Brain microvascular endothelial cell (primary cell): ENCODE measurements around the gene UGT1A9.

Experiments used
- DNase-seq: peaks from one replicate; pipeline ENCODE4 v3.0.0-alpha.2; 2020
- H3K27ac ChIP-seq: fragments of 250-450 bp; sonication (Bioruptor Pico); 2 replicates; pipeline ENCODE4 v1.5.1; 2020; ENCODE audit warnings: mild to moderate bottlenecking, moderate library complexity
- H3K27me3 ChIP-seq: fragments of 250-450 bp; sonication (Bioruptor Pico); replicated peaks from 2 replicates; pipeline ENCODE4 v1.5.1; 2020; ENCODE audit warnings: mild to moderate bottlenecking
- H3K36me3 ChIP-seq: fragments of 250-450 bp; sonication (Bioruptor Pico); replicated peaks from 2 replicates; pipeline ENCODE4 v1.5.1; 2020; ENCODE audit warnings: mild to moderate bottlenecking
- H3K4me3 ChIP-seq: 2 replicates; pipeline ENCODE4 v1.5.1; 2011; ENCODE audit warnings: low read depth, mild to moderate bottlenecking, control low read depth, low read length, moderate library complexity
- CTCF ChIP-seq: IDR thresholded peaks from 2 replicates; pipeline ENCODE4 v1.5.1; 2011; ENCODE audit warnings: low read depth, mild to moderate bottlenecking, moderate library complexity, low read length, control low read depth, inconsistent platforms; ENCODE audit errors: missing control alignments
- in situ Hi-C: cut with HindIII; loops from 2 replicates; pipeline ENCODE4 v1.10.0; 2017; ENCODE audit warnings: low sequenced_read_pairs, low pct_ligation_motif_present

UGT1A9 gene

GRCh38 chr2:233708942-233709341 lies 37.2 kb downstream of the UGT1A9 start:
- no peaks in the 10 kb centered on the region for H3K36me3 ChIP-seq
- no peaks in the 10 kb centered on the region for H3K27me3 ChIP-seq
- in situ Hi-C loops: no loop called here
- DNase-seq: no peak
- no peak overlapping the region for H3K27ac ChIP-seq
- H3K4me3 ChIP-seq: no peak overlapping the region
- no peak for TF ChIP-seq CTCF

GRCh38 chr2:233711312-233712008 lies 39.8 kb downstream of the UGT1A9 start:
- in situ Hi-C loops: no loop called here
- peak; percentile 98 for TF ChIP-seq CTCF
- peak; percentile 75 for DNase-seq

GRCh38 chr2:233712611-233713261 lies 41.0 kb downstream of the UGT1A9 start, which contains the start of gene UGT1A5:
TSS of gene UGT1A5 (plus strand) at chr2:233712907. CDS start at chr2:233712992, 85 bp downstream.
- no peaks in the 10 kb centered on the region for H3K27me3 ChIP-seq
- no peak within 1 kb of the TSS for H3K27ac ChIP-seq
- no peak for TF ChIP-seq CTCF
- H3K36me3 ChIP-seq: no peaks in the 10 kb centered on the region
- no peak within 1 kb of the TSS for H3K4me3 ChIP-seq
- in situ Hi-C loops: no loop called here
- DNase-seq: no peak

More at GRCh38 chr2:233711312-233712008, 39.8 kb downstream of the UGT1A9 start:
- Histone ChIP-seq H3K27me3 (no peaks in the 10 kb centered on the region), H3K27ac (no peak overlapping the region), H3K36me3 (no peaks in the 10 kb centered on the region), H3K4me3 (no peak overlapping the region)

GRCh38 chr2:233713262-233713615 lies 41.5 kb downstream of the UGT1A9 start:
- Histone ChIP-seq H3K27me3 (no peaks in the 10 kb centered on the region), H3K36me3 (no peaks in the 10 kb centered on the region), H3K27ac (no peak overlapping the region), H3K4me3 (no peak overlapping the region)
- in situ Hi-C loops: no loop called here
- DNase-seq: no peak
- no peak for TF ChIP-seq CTCF

- Histone ChIP-seq H3K4me3 (no peak overlapping the region), H3K27me3 (no peaks in the 10 kb centered on the region), H3K27ac (no peak overlapping the region), H3K36me3 (no peaks in the 10 kb centered on the region)
- DNase-seq: no peak
- in situ Hi-C loops: no loop called here
- TF ChIP-seq CTCF: no peak
Observed at GRCh38 chr2:233714121-233714520, 42.4 kb downstream of the UGT1A9 start.
